Measurements from ENCODE around the gene SLC7A8. TPM values are rescaled to one million over a fixed set of nuclear protein-coding genes. Genes with fewer than 3 reads are reported as not detected.

The SLC7A8 gene
- total and polyA plus RNA-seq, 2 donors (not counting 1 experiment from before 2014, with no cell fraction given): 1.4 to 10.2 TPM

DNA sequence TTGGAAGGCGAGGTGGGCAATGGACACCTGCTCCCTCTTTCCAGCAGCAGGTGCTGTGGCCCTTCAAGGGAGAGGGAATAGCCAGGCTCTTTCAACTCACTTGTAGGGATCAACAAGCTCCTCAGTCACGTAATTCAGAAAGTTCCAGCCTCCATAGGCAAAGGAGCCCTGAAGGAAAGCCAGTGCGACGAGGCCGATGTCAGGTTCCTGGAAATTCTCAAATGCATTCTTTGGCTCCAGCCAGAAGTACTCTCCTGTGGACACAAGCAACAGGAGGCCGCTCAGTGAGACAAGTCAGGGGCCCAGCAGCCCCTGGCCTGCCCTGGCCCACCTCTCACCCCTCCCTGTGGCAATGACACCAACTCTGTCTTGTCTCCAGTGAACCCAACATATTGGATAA is 43.1 kb downstream of the SLC7A8 start:
- DNase-seq (ENCODE audit: low read depth in 2 of 2): no peak
- Histone ChIP-seq H3K9me3 (ENCODE audit: control insufficient read depth, insufficient read depth, low read depth, low read length) (no peaks in the 10 kb centered on the region), H3K36me3 (ENCODE audit: control insufficient read depth, insufficient read depth, low read length) (no peaks in the 10 kb centered on the region), H3K4me2 (ENCODE audit: extremely low read depth, insufficient read depth, low read length) (no peak overlapping the region), H3K4me1 (ENCODE audit: control insufficient read depth, extremely low read depth, insufficient read depth, low read length) (no peaks in the 10 kb centered on the region), H3K4me3 (replicated peaks in 1 of 4; ENCODE audit: control extremely low read depth in 1 of 4, insufficient read depth in 1 of 4, low read depth in 3 of 4, low read length in 4 of 4) (no peak overlapping the region), H3K27ac (ENCODE audit: insufficient read depth, low read length) (no peak overlapping the region), H3K9ac (ENCODE audit: insufficient read depth, low read length) (no peak overlapping the region), H4K20me1 (ENCODE audit: control insufficient read depth, extremely low read depth, insufficient read depth, low read length) (no peaks in the 10 kb centered on the region), H3K27me3 (ENCODE audit: control insufficient read depth, insufficient read depth, low read length) (peaks cover 8% of the 10 kb centered on the region), H2AFZ (ENCODE audit: low read length) (no peak overlapping the region), H3K79me2 (ENCODE audit: control insufficient read depth, insufficient read depth, low read length) (no peaks in the 10 kb centered on the region)
- no peak for TF ChIP-seq EZH2 (IDR thresholded peaks at IDR 0.05; ENCODE audit: low read length, missing control alignments)
- TF ChIP-seq, protein P1, sequence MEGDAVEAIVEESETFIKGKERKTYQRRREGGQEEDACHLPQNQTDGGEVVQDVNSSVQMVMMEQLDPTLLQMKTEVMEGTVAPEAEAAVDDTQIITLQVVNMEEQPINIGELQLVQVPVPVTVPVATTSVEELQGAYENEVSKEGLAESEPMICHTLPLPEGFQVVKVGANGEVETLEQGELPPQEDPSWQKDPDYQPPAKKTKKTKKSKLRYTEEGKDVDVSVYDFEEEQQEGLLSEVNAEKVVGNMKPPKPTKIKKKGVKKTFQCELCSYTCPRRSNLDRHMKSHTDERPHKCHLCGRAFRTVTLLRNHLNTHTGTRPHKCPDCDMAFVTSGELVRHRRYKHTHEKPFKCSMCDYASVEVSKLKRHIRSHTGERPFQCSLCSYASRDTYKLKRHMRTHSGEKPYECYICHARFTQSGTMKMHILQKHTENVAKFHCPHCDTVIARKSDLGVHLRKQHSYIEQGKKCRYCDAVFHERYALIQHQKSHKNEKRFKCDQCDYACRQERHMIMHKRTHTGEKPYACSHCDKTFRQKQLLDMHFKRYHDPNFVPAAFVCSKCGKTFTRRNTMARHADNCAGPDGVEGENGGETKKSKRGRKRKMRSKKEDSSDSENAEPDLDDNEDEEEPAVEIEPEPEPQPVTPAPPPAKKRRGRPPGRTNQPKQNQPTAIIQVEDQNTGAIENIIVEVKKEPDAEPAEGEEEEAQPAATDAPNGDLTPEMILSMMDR (conservative IDR thresholded peaks at IDR 0.05 in 1 of 2, IDR thresholded peaks at IDR 0.05 in 1 of 2; ENCODE audit: low read depth in 1 of 2, low read length in 2 of 2): no peak

DNA sequence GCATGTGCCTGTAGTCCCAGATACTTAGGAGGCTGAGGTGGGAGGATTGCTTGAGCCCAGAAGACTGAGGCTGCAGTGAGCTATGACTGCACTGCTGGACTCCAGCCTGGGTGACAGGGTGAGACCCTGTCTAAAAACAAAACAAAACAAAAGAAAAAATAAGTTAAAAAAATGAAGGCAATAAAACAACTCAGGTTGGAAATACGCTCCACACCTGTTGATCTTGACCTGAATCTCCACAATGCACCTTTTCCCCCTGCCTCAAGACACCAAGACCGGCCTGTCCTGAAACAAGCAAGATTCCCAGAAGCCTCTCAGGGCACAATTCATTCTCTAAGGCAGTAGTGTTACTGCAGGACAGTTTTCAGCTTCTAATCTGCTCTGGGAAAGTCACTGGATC is 43.6 kb downstream of the SLC7A8 start:
- Histone ChIP-seq H4K20me1 (ENCODE audit: control insufficient read depth, extremely low read depth, insufficient read depth, low read length) (no peaks in the 10 kb centered on the region), H3K27ac (ENCODE audit: insufficient read depth, low read length) (no peak overlapping the region), H3K4me1 (ENCODE audit: control insufficient read depth, extremely low read depth, insufficient read depth, low read length) (no peaks in the 10 kb centered on the region), H3K36me3 (ENCODE audit: control insufficient read depth, insufficient read depth, low read length) (no peaks in the 10 kb centered on the region), H3K4me2 (ENCODE audit: extremely low read depth, insufficient read depth, low read length) (no peak overlapping the region), H3K9ac (ENCODE audit: insufficient read depth, low read length) (no peak overlapping the region), H2AFZ (ENCODE audit: low read length) (no peak overlapping the region), H3K79me2 (ENCODE audit: control insufficient read depth, insufficient read depth, low read length) (no peaks in the 10 kb centered on the region), H3K4me3 (replicated peaks in 1 of 4; ENCODE audit: control extremely low read depth in 1 of 4, insufficient read depth in 1 of 4, low read depth in 3 of 4, low read length in 4 of 4) (no peak overlapping the region), H3K27me3 (ENCODE audit: control insufficient read depth, insufficient read depth, low read length) (peaks cover 8% of the 10 kb centered on the region), H3K9me3 (ENCODE audit: control insufficient read depth, insufficient read depth, low read depth, low read length) (no peaks in the 10 kb centered on the region)
- no peak for TF ChIP-seq EZH2 (IDR thresholded peaks at IDR 0.05; ENCODE audit: low read length, missing control alignments)
- TF ChIP-seq, protein P1 (conservative IDR thresholded peaks at IDR 0.05 in 1 of 2, IDR thresholded peaks at IDR 0.05 in 1 of 2; ENCODE audit: low read depth in 1 of 2, low read length in 2 of 2): no peak
- DNase-seq (ENCODE audit: low read depth in 2 of 2): no peak

DNA sequence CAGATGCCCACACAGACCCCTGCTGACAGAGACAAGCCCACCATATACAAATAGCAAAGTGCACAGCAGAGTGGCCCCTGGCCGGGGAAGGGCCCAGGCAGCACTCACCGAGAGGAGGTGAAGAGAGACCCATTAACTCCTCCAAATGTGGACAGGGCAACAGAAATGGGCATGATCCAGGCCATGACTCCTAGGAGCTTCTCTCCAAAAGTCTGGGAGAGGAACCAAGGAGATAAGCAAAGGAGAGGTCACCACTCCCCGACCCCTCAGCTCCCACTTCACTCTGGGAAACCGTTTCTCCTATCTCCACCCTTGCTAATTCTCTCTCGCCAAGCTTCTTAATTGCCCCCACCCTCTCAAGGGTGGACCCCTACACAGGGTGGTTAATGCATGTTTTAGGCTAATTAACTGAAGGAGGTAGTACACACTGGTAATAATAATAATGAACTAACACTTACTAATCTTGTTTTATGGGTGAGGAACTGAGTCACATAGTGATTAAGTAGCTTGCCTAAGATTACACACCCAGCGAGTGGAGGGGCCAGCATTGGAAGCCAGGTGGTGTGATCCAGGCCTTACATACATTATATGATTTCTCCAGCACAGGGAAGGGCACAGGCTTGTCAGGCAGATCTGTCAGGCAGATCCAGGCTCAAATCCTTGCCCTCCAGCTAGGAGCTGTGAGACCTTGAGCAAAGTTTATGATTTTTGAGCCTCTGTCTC is 45.5 kb downstream of the SLC7A8 start:
- peak in 1 of 2 donors; percentile 17 for DNase-seq (ENCODE audit: low read depth in 2 of 2)
- Histone ChIP-seq H3K27ac (ENCODE audit: insufficient read depth, low read length) (no peak overlapping the region), H3K36me3 (ENCODE audit: control insufficient read depth, insufficient read depth, low read length) (no peaks in the 10 kb centered on the region), H2AFZ (ENCODE audit: low read length) (no peak overlapping the region), H3K4me1 (ENCODE audit: control insufficient read depth, extremely low read depth, insufficient read depth, low read length) (no peaks in the 10 kb centered on the region), H3K9me3 (ENCODE audit: control insufficient read depth, insufficient read depth, low read depth, low read length) (no peaks in the 10 kb centered on the region), H4K20me1 (ENCODE audit: control insufficient read depth, extremely low read depth, insufficient read depth, low read length) (no peaks in the 10 kb centered on the region), H3K27me3 (ENCODE audit: control insufficient read depth, insufficient read depth, low read length) (peaks cover 8% of the 10 kb centered on the region), H3K9ac (ENCODE audit: insufficient read depth, low read length) (no peak overlapping the region), H3K79me2 (ENCODE audit: control insufficient read depth, insufficient read depth, low read length) (no peaks in the 10 kb centered on the region), H3K4me2 (ENCODE audit: extremely low read depth, insufficient read depth, low read length) (no peak overlapping the region), H3K4me3 (replicated peaks in 1 of 4; ENCODE audit: control extremely low read depth in 1 of 4, insufficient read depth in 1 of 4, low read depth in 3 of 4, low read length in 4 of 4) (no peak overlapping the region)
- TF ChIP-seq, protein P1 (conservative IDR thresholded peaks at IDR 0.05 in 1 of 2, IDR thresholded peaks at IDR 0.05 in 1 of 2; ENCODE audit: low read depth in 1 of 2, low read length in 2 of 2): no peak
- no peak for TF ChIP-seq EZH2 (IDR thresholded peaks at IDR 0.05; ENCODE audit: low read length, missing control alignments)
